Skin epidermis (tissue), 12 donors: Measurements from ENCODE around the gene SYNJ1.
"Not testable (repeated sequence)": the region's sequence is repeated elsewhere in the genome, so short reads cannot be mapped to it uniquely, and the experiment has no call there.

ENCODE experiments used
- H3K27ac ChIP-seq, 21 experiments: fragments of 200-600 bp; sonication (generic) in 11 of 21; one replicate each; pipeline ENCODE4 v1.5.0; 2020; ENCODE audit warnings: mild to moderate bottlenecking in 3 of 21, inconsistent platforms in 2 of 21, moderate library complexity in 2 of 21
- H3K4me3 ChIP-seq, 7 experiments: fragments of 200-600 bp; sonication (generic) in 2 of 7; one replicate each; pipeline ENCODE4 v1.5.0; 2020; ENCODE audit warnings: inconsistent platforms in 2 of 7, mild to moderate bottlenecking in 2 of 7, moderate library complexity in 1 of 7

Gene SYNJ1

DNA sequence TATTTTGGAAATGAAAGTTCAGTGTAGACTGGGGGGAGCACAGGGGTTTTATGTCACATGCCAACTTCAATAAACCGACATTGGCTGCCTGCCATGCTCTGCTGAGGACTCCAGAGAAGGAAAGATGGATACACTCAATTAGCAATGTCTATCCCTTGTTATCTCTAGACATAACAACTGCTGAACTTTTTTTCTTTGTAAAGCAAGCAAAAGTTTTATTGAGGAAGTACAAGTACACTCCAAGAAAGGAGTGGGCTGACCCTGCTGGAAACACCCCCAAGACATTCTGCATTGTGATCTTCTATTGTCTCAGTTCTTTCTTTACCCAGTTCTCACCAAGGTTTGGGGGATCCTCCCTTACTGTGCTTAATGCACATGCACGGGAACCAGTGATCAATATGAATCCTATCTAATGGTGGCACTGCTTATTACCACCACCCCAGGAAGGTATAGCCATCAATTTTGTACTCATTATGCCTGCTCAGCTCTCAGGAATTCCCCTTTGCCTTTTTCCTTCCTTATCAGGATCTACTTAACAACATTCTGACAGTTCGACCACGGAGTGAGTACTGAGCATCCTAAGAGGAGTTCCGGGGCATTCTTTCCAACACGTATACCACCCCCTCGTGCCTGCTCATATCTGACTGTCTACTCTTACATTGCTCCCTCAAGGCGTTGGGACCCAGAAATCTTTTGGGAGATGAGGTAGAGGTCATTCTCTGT, 28.7 kb downstream of the SYNJ1 start:
- Histone ChIP-seq H3K27ac (no peak overlapping the region), H3K4me3 (no peak overlapping the region)

DNA sequence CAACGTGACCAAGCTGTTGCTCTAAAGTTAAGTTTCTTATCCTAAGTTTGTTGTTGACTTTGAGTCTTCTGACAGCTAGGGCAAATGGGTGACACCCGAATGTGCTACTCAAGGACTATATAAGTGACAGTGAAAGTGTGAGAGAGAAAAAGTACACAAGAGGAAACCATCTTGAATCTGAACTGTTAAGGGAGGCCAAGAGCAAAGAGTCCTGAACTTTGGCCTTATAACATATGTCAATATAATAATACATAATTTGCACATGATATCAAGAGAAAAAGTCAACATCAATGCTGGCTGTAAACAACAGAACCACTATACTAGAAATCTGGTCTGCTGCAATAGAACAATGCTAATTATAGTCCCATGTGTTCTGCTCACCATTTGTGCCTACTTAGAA, 29.5 kb downstream of the SYNJ1 start:
- H3K27ac ChIP-seq = no peak overlapping the region
- H3K4me3 ChIP-seq = no peak overlapping the region

DNA sequence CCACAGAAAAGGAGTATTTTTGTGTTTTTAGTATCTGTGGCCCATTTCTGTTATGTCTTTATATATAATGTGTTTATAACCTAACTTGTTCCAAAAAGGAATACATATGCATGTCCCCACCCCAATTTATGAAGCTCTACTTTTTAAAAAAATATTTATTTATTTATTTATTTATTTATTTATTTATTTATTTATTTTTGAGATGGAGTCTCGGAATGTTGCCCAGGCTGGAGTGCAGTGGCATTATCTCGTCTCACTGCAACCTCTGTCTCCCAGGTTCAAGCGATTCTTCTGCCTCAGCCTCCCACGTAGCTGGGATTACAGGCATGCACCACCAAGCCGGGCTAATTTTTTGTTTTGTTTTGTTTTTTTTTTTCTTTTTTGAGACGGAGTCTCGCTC, 32.3 kb downstream of the SYNJ1 start:
- not testable (repeated sequence) for H3K4me3 ChIP-seq, H3K27ac ChIP-seq

DNA sequence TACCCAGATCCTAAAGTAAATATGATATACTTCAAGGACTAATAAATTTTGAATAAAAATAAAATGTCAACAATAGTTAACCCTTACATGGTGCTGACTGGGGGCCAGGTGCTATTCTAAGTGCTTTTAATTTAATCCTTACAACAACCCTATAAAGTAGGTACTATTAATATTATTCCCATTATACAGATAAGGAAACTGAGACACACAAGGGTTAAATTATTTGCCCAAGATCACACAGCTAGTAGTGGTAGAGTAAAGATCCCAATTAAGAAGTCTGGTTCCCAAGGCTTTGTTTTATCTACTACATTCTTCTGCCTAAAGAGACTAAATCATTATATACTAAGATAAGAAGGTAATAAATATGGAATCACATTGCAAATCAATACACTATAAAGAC, 34.2 kb downstream of the SYNJ1 start:
- H3K27ac ChIP-seq = no peak overlapping the region
- no peak overlapping the region for H3K4me3 ChIP-seq

- no peak overlapping the region for H3K27ac ChIP-seq
- H3K4me3 ChIP-seq = no peak overlapping the region
Observed at GRCh38 chr21:32690085-32690484, 37.7 kb downstream of the SYNJ1 start.

GRCh38 chr21:32687643-32688345, 40.0 kb downstream of the SYNJ1 start:
- no peak overlapping the region for H3K27ac ChIP-seq
- H3K4me3 ChIP-seq = no peak overlapping the region

DNA sequence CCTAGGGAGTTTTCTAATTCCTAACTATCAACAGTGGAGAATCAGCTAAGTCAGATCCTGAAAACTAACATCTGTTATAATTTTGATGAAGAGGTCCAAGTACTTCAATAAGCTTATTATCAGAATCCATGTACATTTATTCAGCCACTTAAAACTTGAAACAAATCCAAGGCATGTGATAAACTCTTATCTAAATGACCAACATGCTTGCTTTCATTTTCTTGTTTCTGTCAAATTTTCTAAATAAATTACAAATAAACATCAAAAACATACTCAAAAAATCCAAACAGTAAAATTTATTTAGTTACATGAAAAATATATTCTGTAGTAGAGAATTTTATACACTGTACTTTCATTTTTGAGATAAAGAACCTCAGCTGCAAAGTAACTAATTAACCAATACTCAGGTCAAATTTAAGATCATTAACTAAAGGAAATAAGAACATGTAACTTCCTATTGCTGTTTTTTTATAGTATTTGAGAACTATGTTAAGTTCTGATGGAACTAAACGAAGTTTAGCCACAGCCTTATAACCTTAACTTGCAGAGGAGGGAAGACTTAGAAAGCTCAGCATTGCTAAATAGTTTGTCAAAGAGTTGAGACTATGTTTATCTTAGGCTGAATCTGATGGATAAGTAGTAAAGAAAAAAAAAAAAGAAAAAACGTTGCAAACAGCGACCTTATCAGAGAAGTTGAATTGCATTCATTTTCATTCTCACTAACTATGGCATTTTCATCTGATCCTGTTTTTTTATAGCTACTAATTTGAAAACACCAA, 44.9 kb downstream of the SYNJ1 start:
- H3K4me3 ChIP-seq = no peak overlapping the region

DNA sequence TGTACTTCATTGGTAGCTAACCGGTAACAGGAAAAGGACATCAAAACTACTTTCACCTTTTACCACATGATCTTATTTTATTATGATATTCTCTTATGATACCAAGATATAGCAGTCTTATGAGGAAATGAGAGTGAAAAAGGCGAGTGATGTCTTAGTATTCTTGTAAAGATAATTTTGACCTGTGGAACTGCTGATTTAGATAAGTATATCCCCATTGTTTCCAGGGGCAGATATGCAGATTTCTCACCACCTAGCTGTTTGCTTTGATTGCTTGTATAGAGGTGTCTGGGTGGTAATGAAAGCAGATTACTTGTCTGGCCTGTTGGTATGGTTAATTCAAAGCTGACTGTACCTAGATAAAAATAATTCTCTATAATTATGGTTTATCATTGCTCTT, 53.1 kb downstream of the SYNJ1 start:
- Histone ChIP-seq H3K4me3 (no peak overlapping the region), H3K27ac (no peak overlapping the region)

More for the DNA sequence above, 44.9 kb downstream of the SYNJ1 start:
- no peak overlapping the region for H3K27ac ChIP-seq

DNA sequence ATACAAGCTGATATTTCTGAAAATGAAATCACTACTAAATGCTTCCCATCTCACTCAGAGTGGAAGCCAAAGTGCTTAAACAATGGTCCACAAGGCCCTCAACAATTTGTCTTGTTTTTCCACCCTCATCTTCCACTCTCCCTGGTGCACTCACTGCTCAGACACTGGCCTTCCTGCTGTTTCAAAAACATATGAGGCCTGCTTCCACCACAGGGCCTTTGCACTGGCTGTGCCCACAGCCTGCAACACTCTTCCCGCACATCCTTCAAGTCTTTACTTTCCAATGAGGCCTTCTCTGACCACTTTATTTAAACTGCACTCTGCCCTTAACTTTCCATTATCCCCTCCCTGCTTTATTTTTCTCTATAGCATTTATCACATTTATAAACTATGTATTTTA, 53.8 kb downstream of the SYNJ1 start:
- H3K4me3 ChIP-seq = no peak overlapping the region
- H3K27ac ChIP-seq = no peak overlapping the region

- H3K27ac ChIP-seq = no peak overlapping the region
- no peak overlapping the region for H3K4me3 ChIP-seq
Observed at GRCh38 chr21:32666258-32666657, 61.6 kb downstream of the SYNJ1 start.

DNA sequence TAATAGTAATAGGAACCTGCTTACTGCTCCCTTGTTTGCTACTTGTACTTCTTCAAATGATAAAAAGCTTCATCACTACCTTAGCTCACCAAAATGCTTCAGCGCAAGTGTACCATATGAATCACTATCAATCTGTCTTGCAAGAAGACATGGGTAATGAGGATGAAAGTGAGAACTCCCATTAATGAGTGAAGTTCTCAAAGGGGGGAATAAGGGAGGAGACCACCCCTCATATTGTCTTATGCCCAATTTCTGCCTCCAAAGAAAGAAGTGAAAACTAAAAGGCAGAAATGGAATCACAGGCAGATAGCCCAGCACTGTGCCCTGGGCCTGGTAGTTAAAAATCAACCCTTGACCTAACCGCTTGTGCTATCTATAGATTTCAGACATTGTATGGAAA, 63.7 kb downstream of the SYNJ1 start:
- H3K4me3 ChIP-seq, H3K27ac ChIP-seq: not testable (repeated sequence)

- not testable (repeated sequence) for H3K4me3 ChIP-seq, H3K27ac ChIP-seq
Observed at GRCh38 chr21:32661981-32662380, 65.8 kb downstream of the SYNJ1 start.

GRCh38 chr21:32661026-32661782, 66.6 kb downstream of the SYNJ1 start:
- H3K27ac ChIP-seq = peak overlapping the region in 1 of 21 experiments; percentile 56
- H3K4me3 ChIP-seq = not testable (repeated sequence)

DNA sequence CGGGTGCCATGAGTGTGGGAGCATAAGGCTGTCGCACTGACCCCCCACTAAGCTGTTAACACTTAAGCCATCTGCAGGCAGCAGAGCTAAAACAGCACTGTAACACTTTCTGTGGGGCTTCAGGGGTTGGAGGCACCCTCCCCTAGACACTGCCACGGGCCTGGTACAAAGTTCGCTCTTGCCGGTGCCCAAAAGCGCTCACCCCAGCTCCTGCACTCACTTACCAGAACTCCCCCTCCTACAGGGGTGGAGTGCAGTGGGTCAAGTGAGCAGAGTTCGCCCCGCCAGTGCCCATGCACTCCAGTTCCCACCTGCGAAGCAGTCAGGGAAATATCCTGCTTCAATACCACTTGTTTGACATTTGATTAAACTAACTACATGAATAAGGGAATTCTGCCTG, 69.3 kb downstream of the SYNJ1 start:
- Histone ChIP-seq H3K27ac (no peak overlapping the region), H3K4me3 (no peak overlapping the region)

DNA sequence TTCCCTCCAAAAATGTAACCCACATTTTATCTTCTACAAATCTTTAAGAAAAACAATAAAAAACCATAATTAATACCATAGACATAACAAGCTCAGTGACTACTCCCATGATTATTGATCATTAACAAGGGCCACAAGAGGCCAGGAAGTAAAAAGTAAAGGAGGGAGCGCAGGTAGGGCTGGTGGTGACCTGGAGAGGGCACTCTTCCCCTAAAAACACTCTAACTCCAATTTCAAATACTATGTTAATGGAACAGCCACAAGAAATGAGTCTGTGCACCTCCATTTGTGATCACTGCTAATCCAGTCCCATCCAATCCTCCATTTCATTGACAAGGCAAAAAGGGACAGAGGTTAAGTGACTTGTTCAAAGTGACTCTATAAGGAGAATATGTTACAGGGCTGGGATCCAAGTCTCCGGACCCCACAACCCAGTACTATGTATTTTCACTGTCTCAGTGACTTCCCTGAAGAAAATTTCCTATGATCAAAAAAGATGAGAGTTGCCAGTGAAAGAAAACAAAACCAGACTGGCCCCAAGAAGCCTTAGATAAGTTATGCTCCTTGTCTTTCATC, 74.4 kb downstream of the SYNJ1 start:
- Histone ChIP-seq H3K27ac (no peak overlapping the region), H3K4me3 (no peak overlapping the region)

GRCh38 chr21:32648165-32648564, 79.6 kb downstream of the SYNJ1 start:
- no peak overlapping the region for H3K4me3 ChIP-seq
- no peak overlapping the region for H3K27ac ChIP-seq

DNA sequence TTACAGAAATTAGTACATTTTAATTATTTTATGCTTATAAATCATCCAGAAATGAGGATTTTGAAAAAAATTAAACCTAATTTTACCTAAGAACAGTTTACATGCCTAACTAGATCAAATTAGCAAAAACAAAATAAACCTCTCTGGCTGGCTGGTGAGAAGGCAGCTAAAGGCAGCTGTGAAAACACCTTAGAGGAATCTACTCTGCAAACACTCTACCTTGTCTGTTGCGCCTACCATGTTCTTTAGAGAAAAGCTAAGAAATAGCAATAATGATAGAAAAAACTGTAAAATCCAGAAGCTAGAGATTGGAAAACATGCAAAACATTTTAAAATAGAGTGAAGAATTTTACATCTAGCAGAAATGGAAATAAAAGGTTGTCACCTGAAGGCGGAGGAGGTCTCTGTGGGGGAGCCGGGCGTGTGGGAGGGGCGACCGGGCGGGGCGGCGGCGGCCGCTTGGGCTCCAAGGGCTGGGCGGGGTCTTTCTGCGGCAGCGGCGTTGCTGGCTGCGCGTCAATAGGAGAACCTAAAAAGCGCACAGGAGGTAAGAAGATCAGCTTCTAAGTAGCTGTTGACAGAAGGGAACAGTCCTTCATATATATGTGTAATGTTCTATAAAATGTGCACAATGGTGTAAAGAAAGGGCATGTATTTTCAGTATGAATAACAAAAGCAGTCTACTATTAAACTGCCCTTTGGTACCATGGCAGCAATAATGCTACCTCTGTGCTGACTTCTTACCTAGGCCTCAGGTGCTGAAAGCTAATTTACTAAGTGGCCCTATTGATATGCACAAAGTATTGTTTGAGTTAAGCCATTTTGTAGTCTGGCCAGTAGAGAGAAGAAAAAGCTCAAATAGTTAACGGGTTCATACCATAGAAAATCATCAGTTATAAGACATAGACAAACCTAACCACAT, 82.3 kb downstream of the SYNJ1 start:
- no peak overlapping the region for H3K27ac ChIP-seq
- H3K4me3 ChIP-seq = no peak overlapping the region
